ENCODE data around the gene CRTAP. TPM values are rescaled to one million over a fixed set of nuclear protein-coding genes. Genes with fewer than 3 reads are reported as not detected.

The CRTAP gene
- total and polyA plus RNA-seq, 2 of the 13 experiments (the other 11 are each of a cell fraction or from before 2014, with no cell fraction given) = 54.2 to 119 TPM

- TF ChIP-seq ZFP37 (CRISPR knock-in tag; IDR thresholded peaks at IDR 0.05; ENCODE audit: borderline replicate concordance) (peak; percentile 8; the same call in 1 of the 2 replicates), ZNF766 (CRISPR knock-in tag; IDR thresholded peaks at IDR 0.05; ENCODE audit: borderline replicate concordance) (no peak), ZNF253 (CRISPR knock-in tag; IDR thresholded peaks at IDR 0.05; ENCODE audit: borderline replicate concordance) (no peak), RFX3 (CRISPR knock-in tag; IDR thresholded peaks at IDR 0.05) (no peak), HOXA9 (CRISPR knock-in tag; IDR thresholded peaks at IDR 0.05; ENCODE audit: borderline replicate concordance) (no peak), HBP1 (CRISPR knock-in tag; IDR thresholded peaks at IDR 0.05; ENCODE audit: low read depth) (no peak), ZNF280B (CRISPR knock-in tag; IDR thresholded peaks at IDR 0.05; ENCODE audit: borderline replicate concordance) (no peak), CREM (IDR thresholded peaks at IDR 0.05) (peak; percentile 57; the same call in 1 of the 2 replicates), CREM (CRISPR knock-in tag; IDR thresholded peaks at IDR 0.05) (no peak), SP4 (CRISPR knock-in tag; IDR thresholded peaks at IDR 0.05) (no peak), ZNF549 (CRISPR knock-in tag; IDR thresholded peaks at IDR 0.05) (no peak), FOXK1 (CRISPR knock-in tag; IDR thresholded peaks at IDR 0.05; ENCODE audit: borderline replicate concordance, low read depth) (peak; percentile 17; the same call in 1 of the 2 replicates), ZBTB7A (CRISPR knock-in tag; IDR thresholded peaks at IDR 0.05) (no peak), NFYB (CRISPR knock-in tag; IDR thresholded peaks at IDR 0.05) (no peak), MIXL1 (CRISPR knock-in tag; IDR thresholded peaks at IDR 0.05) (peak; percentile 58; the same call in 1 of the 2 replicates), ZNF7 (CRISPR knock-in tag; IDR thresholded peaks at IDR 0.05) (no peak), ZNF75D (CRISPR knock-in tag; IDR thresholded peaks at IDR 0.05; ENCODE audit: borderline replicate concordance) (no peak), ZNF382 (CRISPR knock-in tag; IDR thresholded peaks at IDR 0.05; ENCODE audit: borderline replicate concordance) (no peak), ZNF562 (CRISPR knock-in tag; IDR thresholded peaks at IDR 0.05; ENCODE audit: borderline replicate concordance) (no peak), AKNA (CRISPR knock-in tag; IDR thresholded peaks at IDR 0.05; ENCODE audit: borderline replicate concordance) (no peak)
These were observed 72.9 kb downstream of the CRTAP start (continued) for GRCh38 chr3:33186524-33187367.

Measured in HepG2 (cell line).